Fibroblast of villous mesenchyme (primary cell): ENCODE measurements around the gene SMIM31. TPM values are rescaled to one million over a fixed set of nuclear protein-coding genes. Genes with fewer than 3 reads are reported as not detected.

Source experiments
- DNase-seq: peaks from one replicate; pipeline ENCODE4 v3.0.0-alpha.2; 2010; ENCODE audit warnings: low read depth
- H3K4me3 ChIP-seq: 2 replicates; pipeline ENCODE4 v1.5.1; 2011; ENCODE audit warnings: low read depth, mild to moderate bottlenecking, low read length
- total RNA-seq: library from RNA; depleted of rRNA; stranded (reverse); fragments of >200 nt; gene quantifications from 2 replicates; pipeline ENCODE4 v1.2.3, GENCODE V29; 2012
- TF ChIP-seq, protein P1 (sequence below): IDR thresholded peaks from 2 replicates; pipeline ENCODE4 v1.5.1; 2012; ENCODE audit warnings: low read depth, mild to moderate bottlenecking, low read length; ENCODE audit not compliant: insufficient read depth

Gene SMIM31
- not detected in 2 replicates for total RNA-seq

DNA sequence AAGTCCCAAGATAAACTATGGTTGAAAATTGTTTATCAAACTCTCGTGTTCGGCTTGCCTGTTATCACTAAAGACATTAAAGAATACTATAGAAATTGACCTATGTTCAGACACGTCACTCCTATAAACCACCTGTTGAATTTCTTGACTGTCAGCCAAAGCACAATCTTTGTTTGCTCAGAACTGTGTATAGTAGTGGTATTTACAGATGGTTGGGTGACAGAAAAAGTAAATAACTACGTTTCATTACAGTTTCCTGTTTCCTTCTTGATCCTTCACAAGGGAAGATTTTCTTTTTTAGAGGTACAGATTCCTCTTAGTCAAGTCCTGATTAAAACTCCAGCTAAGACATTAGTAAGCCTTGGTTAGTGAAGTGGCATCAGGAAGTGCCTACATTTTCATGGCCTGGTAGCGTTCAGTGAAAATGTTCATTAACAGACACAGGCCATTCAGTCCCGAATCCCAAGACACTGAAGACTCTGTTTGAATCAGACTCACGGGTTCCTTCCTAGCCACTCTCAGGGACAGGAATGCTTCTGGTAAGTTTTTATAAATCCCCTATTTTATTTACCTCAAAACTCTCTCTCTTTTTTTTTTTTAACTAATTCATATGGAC lies at the start of gene SMIM31:
Gene SMIM31, plus strand, starts transcription at position 259 of the 616 bp plus-strand sequence. CDS start 16,313 bp downstream, outside the sequence.
- DNase-seq, result no peak
- TF ChIP-seq, protein P1, sequence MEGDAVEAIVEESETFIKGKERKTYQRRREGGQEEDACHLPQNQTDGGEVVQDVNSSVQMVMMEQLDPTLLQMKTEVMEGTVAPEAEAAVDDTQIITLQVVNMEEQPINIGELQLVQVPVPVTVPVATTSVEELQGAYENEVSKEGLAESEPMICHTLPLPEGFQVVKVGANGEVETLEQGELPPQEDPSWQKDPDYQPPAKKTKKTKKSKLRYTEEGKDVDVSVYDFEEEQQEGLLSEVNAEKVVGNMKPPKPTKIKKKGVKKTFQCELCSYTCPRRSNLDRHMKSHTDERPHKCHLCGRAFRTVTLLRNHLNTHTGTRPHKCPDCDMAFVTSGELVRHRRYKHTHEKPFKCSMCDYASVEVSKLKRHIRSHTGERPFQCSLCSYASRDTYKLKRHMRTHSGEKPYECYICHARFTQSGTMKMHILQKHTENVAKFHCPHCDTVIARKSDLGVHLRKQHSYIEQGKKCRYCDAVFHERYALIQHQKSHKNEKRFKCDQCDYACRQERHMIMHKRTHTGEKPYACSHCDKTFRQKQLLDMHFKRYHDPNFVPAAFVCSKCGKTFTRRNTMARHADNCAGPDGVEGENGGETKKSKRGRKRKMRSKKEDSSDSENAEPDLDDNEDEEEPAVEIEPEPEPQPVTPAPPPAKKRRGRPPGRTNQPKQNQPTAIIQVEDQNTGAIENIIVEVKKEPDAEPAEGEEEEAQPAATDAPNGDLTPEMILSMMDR, result no peak
- H3K4me3 ChIP-seq, result no peak within 1 kb of the TSS

DNA sequence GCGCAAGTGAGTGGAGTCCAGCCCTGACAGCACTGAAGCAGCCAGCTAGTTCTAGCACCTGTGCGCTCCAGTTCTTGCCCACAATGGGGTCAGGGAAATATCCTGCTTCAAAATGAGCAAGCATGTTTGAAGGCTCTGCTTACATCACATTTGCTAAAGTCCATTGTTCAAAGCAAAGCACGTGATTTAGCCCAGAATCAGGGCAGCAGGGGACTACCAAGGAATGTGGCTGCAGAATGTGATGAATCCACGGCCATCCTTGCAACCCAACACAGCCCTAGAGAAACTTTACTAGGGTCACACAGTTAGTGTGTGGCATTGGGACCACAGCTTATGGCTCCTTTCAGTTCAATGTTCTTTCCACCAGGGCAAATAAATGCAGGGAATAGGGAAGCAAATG lies 47.3 kb upstream of the SMIM31 start:
- TF ChIP-seq, protein P1, result no peak
- no peak for DNase-seq

DNA sequence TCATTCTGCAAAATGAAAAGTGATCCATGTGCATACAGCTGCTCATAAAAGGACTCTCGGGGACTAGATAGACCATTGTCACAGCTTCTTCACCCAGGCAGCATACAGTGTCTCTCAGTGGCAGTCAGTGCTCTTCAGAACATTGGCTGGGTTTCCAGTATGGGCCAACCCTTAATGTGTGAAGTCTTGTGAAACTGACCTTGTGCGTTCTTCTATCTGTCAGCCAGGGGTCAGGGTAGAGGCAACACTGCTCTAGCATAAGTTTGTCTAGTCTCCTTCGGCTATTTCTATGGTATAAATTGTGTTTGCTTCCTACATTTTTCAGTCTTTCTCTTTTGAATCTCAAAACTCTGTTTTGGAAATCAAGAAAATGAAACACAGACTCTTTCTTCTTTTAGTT lies 37.0 kb upstream of the SMIM31 start:
- no peak overlapping the region for H3K4me3 ChIP-seq
- TF ChIP-seq, protein P1, result no peak
- DNase-seq, result no peak

More for the DNA sequence above, 47.3 kb upstream of the SMIM31 start:
- no peak overlapping the region for H3K4me3 ChIP-seq

DNA sequence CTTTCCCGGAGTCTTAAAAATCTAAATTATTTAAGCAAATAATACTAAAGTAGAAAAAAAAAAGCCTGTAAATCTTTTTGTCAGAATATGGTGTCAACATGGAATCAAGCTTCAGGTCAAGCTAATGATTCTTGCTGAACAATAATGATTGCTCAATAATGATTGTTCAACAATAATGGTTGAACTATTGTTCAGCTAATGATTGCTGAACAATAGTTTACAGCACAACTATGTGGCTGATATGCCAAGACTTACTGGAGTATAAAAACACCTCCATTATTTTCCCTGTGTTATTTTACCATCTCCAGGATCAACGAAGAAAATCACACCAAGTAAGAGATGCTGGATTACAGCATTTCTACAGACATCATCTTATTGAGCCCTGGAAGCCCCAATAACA lies 35.1 kb upstream of the SMIM31 start:
- TF ChIP-seq, protein P1, result no peak
- DNase-seq, result no peak
- no peak overlapping the region for H3K4me3 ChIP-seq

DNA sequence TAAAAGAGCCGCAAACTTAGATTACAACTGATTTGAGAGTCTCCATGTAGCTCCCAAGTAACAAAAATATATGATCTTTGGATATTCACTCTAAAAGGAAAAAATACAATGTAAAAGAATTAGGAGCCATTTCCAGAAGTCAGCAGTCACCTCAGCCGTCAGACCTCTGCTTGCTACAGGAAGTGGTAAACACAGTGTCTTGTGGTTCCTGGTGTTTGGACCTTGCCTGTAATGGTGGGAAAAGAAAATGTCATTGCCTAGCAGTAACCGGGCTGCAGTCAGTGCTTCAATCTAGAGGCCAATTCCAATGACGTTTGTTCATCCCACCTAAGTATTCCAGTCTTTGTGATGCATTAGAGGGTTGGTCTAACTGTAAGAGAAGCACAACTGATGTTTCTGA lies 28.9 kb upstream of the SMIM31 start:
- TF ChIP-seq, protein P1, result no peak
- no peak for DNase-seq
- no peak overlapping the region for H3K4me3 ChIP-seq

DNA sequence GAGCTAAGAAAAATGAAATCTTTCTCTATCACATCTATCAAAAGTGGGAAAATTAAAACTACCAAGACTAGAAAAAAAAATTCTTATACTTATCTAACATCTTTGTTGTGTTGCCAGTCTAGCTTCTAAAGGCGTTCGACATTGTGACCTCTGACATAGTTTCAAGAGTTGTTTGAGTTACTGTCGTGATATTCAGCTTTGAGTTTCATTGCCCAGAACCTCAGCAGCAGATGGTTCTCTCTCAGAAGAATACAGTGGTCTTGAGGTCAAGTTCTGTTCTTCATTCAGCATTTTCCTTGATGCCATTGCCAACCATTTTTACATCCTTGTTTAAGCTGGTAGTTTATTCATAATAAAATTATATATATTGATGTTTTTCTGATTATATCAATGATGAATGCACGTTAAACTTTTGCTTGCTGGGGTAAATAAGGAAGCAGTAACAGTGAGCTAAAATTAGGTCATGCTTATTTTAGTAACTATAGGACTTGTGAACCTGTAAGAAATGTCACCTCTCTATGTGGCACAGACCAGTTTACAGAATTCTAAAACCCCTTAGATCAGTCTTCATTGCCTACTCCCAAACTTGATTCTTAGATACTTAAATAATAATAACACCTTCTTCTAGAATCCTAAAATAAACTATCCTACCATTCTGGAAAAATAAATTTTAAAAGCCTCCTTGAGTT lies 23.1 kb upstream of the SMIM31 start:
- DNase-seq, result no peak
- TF ChIP-seq, protein P1, result no peak
- H3K4me3 ChIP-seq, result no peak overlapping the region
